22Rv1 (cell line): ENCODE measurements around the gene NCOR2.

ENCODE experiments used
- CTCF ChIP-seq: fragments of 450-650 bp; IDR thresholded peaks from 2 replicates; pipeline ENCODE4 v1.5.1; 2017; ENCODE audit warnings: mild to moderate bottlenecking
- ZFX ChIP-seq: fragments of 450-650 bp; IDR thresholded peaks from 2 replicates; pipeline ENCODE4 v1.6.1; 2017; ENCODE audit warnings: antibody characterized with exemption, borderline replicate concordance

- TF ChIP-seq CTCF, result no peak
- TF ChIP-seq ZFX, result no peak
These were observed 49.2 kb upstream of the NCOR2 start for GRCh38 chr12:124616394-124617221.
